SU-DHL-6 (cell line): ENCODE results near the gene TNN.

Experiments
- H2AFZ ChIP-seq: fragments of 200-600 bp; sonication (generic); 2 replicates; pipeline ENCODE4 v1.6.1; 2014; ENCODE audit warnings: low read depth, mild to moderate bottlenecking, moderate library complexity, mixed read lengths, antibody characterized with exemption, low read length; ENCODE audit not compliant: severe bottlenecking
- H3F3A ChIP-seq: fragments of 200-600 bp; shearing (Covaris generic); 2 replicates; pipeline ENCODE4 v1.6.0; 2016; ENCODE audit warnings: antibody characterized with exemption, mild to moderate bottlenecking; ENCODE audit not compliant: insufficient read depth
- H3K27ac ChIP-seq: fragments of 200-600 bp; sonication (generic); 2 replicates; pipeline ENCODE4 v1.5.1; 2016; ENCODE audit warnings: low read depth, mild to moderate bottlenecking, low read length, moderate library complexity, mixed read lengths
- H3K27me3 ChIP-seq: fragments of 200-600 bp; sonication (generic), shearing (Covaris generic); 2 replicates; pipeline ENCODE4 v1.6.0; 2014; ENCODE audit warnings: mild to moderate bottlenecking, low read length
- H3K36me3 ChIP-seq: fragments of 200-600 bp; sonication (generic); 2 replicates; pipeline ENCODE4 v1.6.1; 2014; ENCODE audit warnings: mild to moderate bottlenecking, low read length, mixed read lengths
- H3K4me2 ChIP-seq: fragments of 300-600, 200-600 bp; shearing (Covaris generic), sonication (generic); 2 replicates; pipeline ENCODE4 v1.6.0; 2014; ENCODE audit warnings: low read length, low read depth, mild to moderate bottlenecking; ENCODE audit not compliant: poor library complexity, severe bottlenecking
- H3K4me3 ChIP-seq: fragments of 200-600 bp; sonication (generic); 2 replicates; pipeline ENCODE4 v1.5.1; 2014; ENCODE audit warnings: antibody characterized with exemption, low read length, mild to moderate bottlenecking, mixed read lengths; ENCODE audit not compliant: insufficient read depth, poor library complexity, severe bottlenecking
- H3K79me2 ChIP-seq: fragments of 200-600 bp; sonication (generic); 2 replicates; pipeline ENCODE4 v1.6.1; 2014; ENCODE audit warnings: mild to moderate bottlenecking, low read length, moderate library complexity; ENCODE audit not compliant: insufficient read depth
- H3K9ac ChIP-seq: fragments of 200-600 bp; sonication (generic); 2 replicates; pipeline ENCODE4 v1.7.0; 2014; ENCODE audit warnings: mild to moderate bottlenecking, low read length
- H3K9me2 ChIP-seq: fragments of 200-600 bp; sonication (generic); replicated peaks from 2 replicates; pipeline ENCODE4 v1.6.1; 2014; ENCODE audit warnings: low read length; ENCODE audit not compliant: insufficient read depth
- H3K9me3 ChIP-seq: fragments of 200-600 bp; sonication (generic); 2 replicates; pipeline ENCODE4 v1.6.1; 2014; ENCODE audit warnings: low read length, mixed read lengths; ENCODE audit not compliant: insufficient read depth
- H4K20me1 ChIP-seq: fragments of 200-600 bp; sonication (generic); 2 replicates; pipeline ENCODE4 v1.6.1; 2014; ENCODE audit warnings: low read depth, mild to moderate bottlenecking, antibody characterized with exemption, low read length, moderate library complexity, mixed read lengths
- CTCF ChIP-seq: fragments of 200-600 bp; sonication (generic); IDR thresholded peaks from one replicate; pipeline ENCODE4 v1.5.1; 2017; ENCODE audit warnings: antibody characterized with exemption, mild to moderate bottlenecking, low read length, moderate library complexity; ENCODE audit not compliant: insufficient read depth, poor library complexity, severe bottlenecking
- EZH2phosphoT487 ChIP-seq: fragments of 200-600 bp; sonication (generic), shearing (Covaris generic); conservative IDR thresholded peaks from 2 replicates; pipeline ENCODE4 v1.6.1; 2018; ENCODE audit warnings: mild to moderate bottlenecking, antibody characterized with exemption, low read length, moderate library complexity, mixed read lengths

Gene TNN

GRCh38 chr1:175073633-175074032 is 6.0 kb downstream of the TNN start:
- H3K27ac ChIP-seq, result no peak overlapping the region

GRCh38 chr1:175075572-175076568 is 8.2 kb downstream of the TNN start:
- TF ChIP-seq CTCF (no peak), EZH2phosphoT487 (no peak)
- Histone ChIP-seq H3K9ac (no peak overlapping the region), H3K4me3 (no peak overlapping the region), H3K9me2 (no peaks in the 10 kb centered on the region), H3K36me3 (no peaks in the 10 kb centered on the region), H3K27me3 (no peaks in the 10 kb centered on the region), H3F3A (no peaks in the 10 kb centered on the region), H3K27ac (no peak overlapping the region), H3K4me2 (no peak overlapping the region), H2AFZ (no peak overlapping the region), H4K20me1 (no peaks in the 10 kb centered on the region), H3K79me2 (no peaks in the 10 kb centered on the region), H3K9me3 (no peaks in the 10 kb centered on the region)

More at GRCh38 chr1:175073633-175074032, 6.0 kb downstream of the TNN start:
- Histone ChIP-seq H3K79me2 (no peaks in the 10 kb centered on the region), H3K27me3 (no peaks in the 10 kb centered on the region), H4K20me1 (no peaks in the 10 kb centered on the region), H3K9me2 (no peaks in the 10 kb centered on the region), H3K4me3 (no peak overlapping the region), H3K9me3 (no peaks in the 10 kb centered on the region), H2AFZ (no peak overlapping the region), H3K9ac (no peak overlapping the region), H3K4me2 (no peak overlapping the region), H3K36me3 (no peaks in the 10 kb centered on the region), H3F3A (no peaks in the 10 kb centered on the region)
- no peak for TF ChIP-seq CTCF
- TF ChIP-seq EZH2phosphoT487, result no peak

- no peak overlapping the region for H3K9ac ChIP-seq
Observed at GRCh38 chr1:175077356-175078030, 9.9 kb downstream of the TNN start.

More at GRCh38 chr1:175077356-175078030, 9.9 kb downstream of the TNN start:
- no peaks in the 10 kb centered on the region for H3F3A ChIP-seq
- no peaks in the 10 kb centered on the region for H3K9me3 ChIP-seq
- no peaks in the 10 kb centered on the region for H3K36me3 ChIP-seq
- H3K4me2 ChIP-seq, result no peak overlapping the region
- no peaks in the 10 kb centered on the region for H4K20me1 ChIP-seq
- H3K4me3 ChIP-seq, result no peak overlapping the region
- no peak overlapping the region for H3K27ac ChIP-seq
- no peaks in the 10 kb centered on the region for H3K9me2 ChIP-seq
- H2AFZ ChIP-seq, result no peak overlapping the region
- H3K79me2 ChIP-seq, result no peaks in the 10 kb centered on the region
- TF ChIP-seq CTCF (no peak), EZH2phosphoT487 (no peak)
- no peaks in the 10 kb centered on the region for H3K27me3 ChIP-seq
